K562 (cell line): Measurements from ENCODE around the gene CFAP70. TPM values are rescaled to one million over a fixed set of nuclear protein-coding genes. Genes with fewer than 3 reads are reported as not detected.

ENCODE experiments used
- CC2D1A ChIP-seq: fragments of 450-650 bp; IDR thresholded peaks from 2 replicates; pipeline ENCODE4 v1.6.1; 2017; ENCODE audit warnings: mild to moderate bottlenecking
- FUS ChIP-seq: fragments of 200-400 bp; formaldehyde crosslinking; optimal IDR thresholded peaks from 2 replicates; pipeline ENCODE3; 2017; ENCODE audit warnings: low read depth, low read length
- NCOA2 ChIP-seq, 2 experiments: fragments of 450-650 bp; IDR thresholded peaks; 2 replicates each; pipeline ENCODE4 v1.6.1; 2018; ENCODE audit warnings: mild to moderate bottlenecking in 2 of 2, moderate library complexity in 1 of 2; ENCODE audit not compliant: partially characterized antibody in 2 of 2
- ZBTB17 ChIP-seq: fragments of 450-650 bp; formaldehyde crosslinking; IDR thresholded peaks from 2 replicates; pipeline ENCODE4 v1.4.0; 2020; ENCODE audit warnings: mild to moderate bottlenecking
- polyA plus RNA-seq, 8 experiments: library from polyadenylated mRNA; depleted of rRNA in 4 of 8; stranded (reverse) in 5 of 8; unstranded in 3 of 8; fragments of >200 nt; fragmentation: Nextera tagmentation in 2 of 8; fragmentation: Illumina TruSeq in 1 of 8; extraction: Ambion mirVana in 2 of 8; extraction: Trizol in 1 of 8; gene quantifications; 2 replicates each; pipeline versions ENCODE4 v1.2.1 to v1.2.3, GENCODE V29; 2011 to 2014; ENCODE audit warnings: inconsistent platforms in 1 of 8, missing spikeins in 1 of 8
- total RNA-seq, 7 experiments: library from RNA; depleted of rRNA in 6 of 7; stranded (reverse); fragments of >200 nt in 6 of 7; fragmentation: Illumina TruSeq in 2 of 7; extraction: Trizol in 2 of 7; gene quantifications; 2 replicates each; pipeline versions ENCODE4 v1.2.1 to v1.2.3, GENCODE V29; 2011 to 2021; ENCODE audit warnings: low replicate concordance in 1 of 7
- TF ChIP-seq, protein P1 (sequence below): fragments of 200-800 bp; sonication (Bioruptor generic); IDR thresholded peaks from 2 replicates; pipeline ENCODE4 v1.6.1; 2017; ENCODE audit warnings: missing genetic modification characterization, missing compliant biosample characterization
- TF ChIP-seq, protein P2 (sequence below): IDR thresholded peaks from 2 replicates; pipeline ENCODE4 v1.6.1; 2012; ENCODE audit warnings: low read depth, low read length, improper control_type of control experiment, borderline replicate concordance
- TF ChIP-seq, protein P3 (sequence below): fragments of 450-650 bp; formaldehyde crosslinking; IDR thresholded peaks from 2 replicates; pipeline ENCODE4 v1.4.0; 2020; ENCODE audit warnings: mild to moderate bottlenecking, moderate library complexity
- TF ChIP-seq, protein P4 (sequence below): fragments of 450-650 bp; IDR thresholded peaks from 2 replicates; pipeline ENCODE4 v1.6.1; 2017; ENCODE audit warnings: antibody characterized with exemption

Gene CFAP70
- total and polyA plus RNA-seq, 9 of the 15 experiments (the other 6 are each of a cell fraction or from before 2014, with no cell fraction given), result 0.27 to 1.6 (median 0.86) TPM

DNA sequence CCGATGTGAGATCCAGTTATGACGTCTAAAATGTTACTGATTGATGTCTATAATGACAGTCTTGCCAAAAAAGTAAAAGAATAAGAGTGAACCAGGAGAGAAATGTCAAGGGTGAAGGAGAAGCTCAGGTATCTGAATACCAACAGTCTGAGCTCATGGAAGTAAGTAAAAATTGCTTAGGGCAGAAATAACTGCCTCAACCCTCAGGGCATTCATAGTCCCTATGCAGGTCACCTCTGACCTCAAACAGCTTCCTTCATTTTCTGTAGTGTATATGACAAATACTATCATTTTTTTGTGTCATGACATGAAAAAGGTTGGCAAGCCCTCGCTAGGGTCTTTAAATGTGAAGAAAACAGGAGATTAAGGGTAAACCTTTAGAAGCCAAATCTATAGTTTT lies 65.2 kb downstream of the CFAP70 start (continued):
- TF ChIP-seq, protein P1, sequence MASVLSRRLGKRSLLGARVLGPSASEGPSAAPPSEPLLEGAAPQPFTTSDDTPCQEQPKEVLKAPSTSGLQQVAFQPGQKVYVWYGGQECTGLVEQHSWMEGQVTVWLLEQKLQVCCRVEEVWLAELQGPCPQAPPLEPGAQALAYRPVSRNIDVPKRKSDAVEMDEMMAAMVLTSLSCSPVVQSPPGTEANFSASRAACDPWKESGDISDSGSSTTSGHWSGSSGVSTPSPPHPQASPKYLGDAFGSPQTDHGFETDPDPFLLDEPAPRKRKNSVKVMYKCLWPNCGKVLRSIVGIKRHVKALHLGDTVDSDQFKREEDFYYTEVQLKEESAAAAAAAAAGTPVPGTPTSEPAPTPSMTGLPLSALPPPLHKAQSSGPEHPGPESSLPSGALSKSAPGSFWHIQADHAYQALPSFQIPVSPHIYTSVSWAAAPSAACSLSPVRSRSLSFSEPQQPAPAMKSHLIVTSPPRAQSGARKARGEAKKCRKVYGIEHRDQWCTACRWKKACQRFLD (CRISPR knock-in tag), result no peak
- TF ChIP-seq, protein P2, sequence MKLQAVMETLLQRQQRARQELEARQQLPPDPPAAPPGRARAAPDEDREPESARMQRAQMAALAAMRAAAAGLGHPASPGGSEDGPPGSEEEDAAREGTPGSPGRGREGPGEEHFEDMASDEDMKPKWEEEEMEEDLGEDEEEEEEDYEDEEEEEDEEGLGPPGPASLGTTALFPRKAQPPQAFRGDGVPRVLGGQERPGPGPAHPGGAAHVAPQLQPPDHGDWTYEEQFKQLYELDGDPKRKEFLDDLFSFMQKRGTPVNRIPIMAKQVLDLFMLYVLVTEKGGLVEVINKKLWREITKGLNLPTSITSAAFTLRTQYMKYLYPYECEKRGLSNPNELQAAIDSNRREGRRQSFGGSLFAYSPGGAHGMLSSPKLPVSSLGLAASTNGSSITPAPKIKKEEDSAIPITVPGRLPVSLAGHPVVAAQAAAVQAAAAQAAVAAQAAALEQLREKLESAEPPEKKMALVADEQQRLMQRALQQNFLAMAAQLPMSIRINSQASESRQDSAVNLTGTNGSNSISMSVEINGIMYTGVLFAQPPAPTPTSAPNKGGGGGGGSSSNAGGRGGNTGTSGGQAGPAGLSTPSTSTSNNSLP, result no peak
- TF ChIP-seq FUS, result no peak
- TF ChIP-seq NCOA2 (IDR thresholded peaks at IDR 0.05; ENCODE audit: partially characterized antibody in 2 of 2), result no peak
- TF ChIP-seq, protein P3, sequence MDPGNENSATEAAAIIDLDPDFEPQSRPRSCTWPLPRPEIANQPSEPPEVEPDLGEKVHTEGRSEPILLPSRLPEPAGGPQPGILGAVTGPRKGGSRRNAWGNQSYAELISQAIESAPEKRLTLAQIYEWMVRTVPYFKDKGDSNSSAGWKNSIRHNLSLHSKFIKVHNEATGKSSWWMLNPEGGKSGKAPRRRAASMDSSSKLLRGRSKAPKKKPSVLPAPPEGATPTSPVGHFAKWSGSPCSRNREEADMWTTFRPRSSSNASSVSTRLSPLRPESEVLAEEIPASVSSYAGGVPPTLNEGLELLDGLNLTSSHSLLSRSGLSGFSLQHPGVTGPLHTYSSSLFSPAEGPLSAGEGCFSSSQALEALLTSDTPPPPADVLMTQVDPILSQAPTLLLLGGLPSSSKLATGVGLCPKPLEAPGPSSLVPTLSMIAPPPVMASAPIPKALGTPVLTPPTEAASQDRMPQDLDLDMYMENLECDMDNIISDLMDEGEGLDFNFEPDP (CRISPR knock-in tag), result no peak
- TF ChIP-seq, protein P4, sequence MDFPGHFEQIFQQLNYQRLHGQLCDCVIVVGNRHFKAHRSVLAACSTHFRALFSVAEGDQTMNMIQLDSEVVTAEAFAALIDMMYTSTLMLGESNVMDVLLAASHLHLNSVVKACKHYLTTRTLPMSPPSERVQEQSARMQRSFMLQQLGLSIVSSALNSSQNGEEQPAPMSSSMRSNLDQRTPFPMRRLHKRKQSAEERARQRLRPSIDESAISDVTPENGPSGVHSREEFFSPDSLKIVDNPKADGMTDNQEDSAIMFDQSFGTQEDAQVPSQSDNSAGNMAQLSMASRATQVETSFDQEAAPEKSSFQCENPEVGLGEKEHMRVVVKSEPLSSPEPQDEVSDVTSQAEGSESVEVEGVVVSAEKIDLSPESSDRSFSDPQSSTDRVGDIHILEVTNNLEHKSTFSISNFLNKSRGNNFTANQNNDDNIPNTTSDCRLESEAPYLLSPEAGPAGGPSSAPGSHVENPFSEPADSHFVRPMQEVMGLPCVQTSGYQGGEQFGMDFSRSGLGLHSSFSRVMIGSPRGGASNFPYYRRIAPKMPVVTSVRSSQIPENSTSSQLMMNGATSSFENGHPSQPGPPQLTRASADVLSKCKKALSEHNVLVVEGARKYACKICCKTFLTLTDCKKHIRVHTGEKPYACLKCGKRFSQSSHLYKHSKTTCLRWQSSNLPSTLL, result no peak
- TF ChIP-seq ZBTB17, result no peak
- TF ChIP-seq CC2D1A, result no peak
